ENCODE data around the gene SPTB. TPM values are rescaled to one million over a fixed set of nuclear protein-coding genes. Genes with fewer than 3 reads are reported as not detected.

The SPTB gene
- total RNA-seq, 2 experiments from 2014 or later: 0.31 to 0.32 TPM

- no peak for DNase-seq
- Mint-ChIP-seq H3K4me1 (peaks cover 4% of the 10 kb centered on the region), H3K9me3 (no peaks in the 10 kb centered on the region), H3K27ac (no peak overlapping the region), H3K36me3 (no peaks in the 10 kb centered on the region), H3K4me3 (no peak overlapping the region), H3K27me3 (peaks cover 12% of the 10 kb centered on the region)
Observed at GRCh38 chr14:64758691-64759554, 120.8 kb downstream of the SPTB start.

DNA sequence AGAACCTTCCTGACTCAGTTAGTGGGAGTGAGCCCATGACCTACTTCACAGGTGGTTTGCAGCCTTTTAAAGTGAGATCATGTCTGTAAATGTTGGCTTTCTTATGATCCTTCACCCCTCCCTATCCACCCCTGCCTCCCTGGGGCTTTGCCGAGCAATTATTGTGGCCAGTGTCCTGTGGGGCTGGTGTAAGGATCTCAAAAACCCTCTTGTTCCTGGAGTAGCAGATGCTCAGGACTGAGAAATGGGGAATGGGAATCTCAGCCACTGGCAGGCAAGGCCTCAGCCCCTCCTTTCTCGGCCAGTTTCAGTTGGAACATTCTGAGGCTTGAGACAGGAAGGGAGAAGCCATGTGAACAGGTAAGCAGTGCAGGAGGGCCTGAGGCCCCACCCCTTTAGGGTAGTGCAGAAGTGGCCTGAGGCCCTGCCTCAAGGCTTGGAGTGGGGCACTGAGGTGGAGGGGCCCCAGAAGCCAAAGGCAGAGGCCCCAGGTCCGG is 121.6 kb downstream of the SPTB start:
- H3K9me3 Mint-ChIP-seq: no peaks in the 10 kb centered on the region

DNA sequence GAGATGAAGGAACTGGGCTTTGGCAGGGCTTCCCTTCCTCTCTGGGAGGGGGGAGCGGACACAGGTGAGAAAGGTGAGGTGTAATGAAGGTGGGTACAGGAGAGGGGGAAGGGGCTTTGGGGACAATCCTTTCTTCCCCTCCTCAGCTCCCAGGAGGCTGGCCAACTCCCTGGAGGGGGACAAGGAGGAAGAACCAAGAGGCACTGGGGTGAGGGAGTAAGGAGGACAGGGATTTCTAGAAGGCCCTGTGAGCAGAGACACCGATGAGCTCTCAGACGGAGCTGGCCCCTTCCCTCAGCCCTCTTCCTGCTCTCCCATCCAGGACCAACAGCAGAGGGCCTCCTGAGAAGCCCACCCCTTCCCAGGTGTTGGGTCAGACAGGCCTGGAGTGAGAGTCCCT is 122.1 kb downstream of the SPTB start:
- H3K27me3 Mint-ChIP-seq: peaks cover 12% of the 10 kb centered on the region
- no peak overlapping the region for H3K27ac Mint-ChIP-seq
- DNase-seq: no peak
- H3K36me3 Mint-ChIP-seq: no peaks in the 10 kb centered on the region
- H3K4me1 Mint-ChIP-seq: peaks cover 4% of the 10 kb centered on the region
- no peak overlapping the region for H3K4me3 Mint-ChIP-seq
- no peaks in the 10 kb centered on the region for H3K9me3 Mint-ChIP-seq

More for the DNA sequence above, 121.6 kb downstream of the SPTB start:
- Mint-ChIP-seq H3K27me3 (peaks cover 12% of the 10 kb centered on the region), H3K4me1 (peaks cover 4% of the 10 kb centered on the region), H3K4me3 (no peak overlapping the region), H3K27ac (no peak overlapping the region), H3K36me3 (no peaks in the 10 kb centered on the region)
- no peak for DNase-seq

- Mint-ChIP-seq H3K36me3 (no peaks in the 10 kb centered on the region), H3K4me3 (no peak overlapping the region), H3K27ac (no peak overlapping the region), H3K27me3 (peaks cover 12% of the 10 kb centered on the region), H3K4me1 (no peaks in the 10 kb centered on the region), H3K9me3 (no peaks in the 10 kb centered on the region)
- DNase-seq: no peak
Observed at GRCh38 chr14:64756712-64757111, 123.0 kb downstream of the SPTB start.

GRCh38 chr14:64755781-64756221 is 123.9 kb downstream of the SPTB start:
- H3K4me3 Mint-ChIP-seq: no peak overlapping the region
- no peaks in the 10 kb centered on the region for H3K36me3 Mint-ChIP-seq
- H3K27ac Mint-ChIP-seq: no peak overlapping the region
- no peak for DNase-seq
- no peaks in the 10 kb centered on the region for H3K9me3 Mint-ChIP-seq
- no peaks in the 10 kb centered on the region for H3K4me1 Mint-ChIP-seq
- H3K27me3 Mint-ChIP-seq: peaks cover 6% of the 10 kb centered on the region

DNA sequence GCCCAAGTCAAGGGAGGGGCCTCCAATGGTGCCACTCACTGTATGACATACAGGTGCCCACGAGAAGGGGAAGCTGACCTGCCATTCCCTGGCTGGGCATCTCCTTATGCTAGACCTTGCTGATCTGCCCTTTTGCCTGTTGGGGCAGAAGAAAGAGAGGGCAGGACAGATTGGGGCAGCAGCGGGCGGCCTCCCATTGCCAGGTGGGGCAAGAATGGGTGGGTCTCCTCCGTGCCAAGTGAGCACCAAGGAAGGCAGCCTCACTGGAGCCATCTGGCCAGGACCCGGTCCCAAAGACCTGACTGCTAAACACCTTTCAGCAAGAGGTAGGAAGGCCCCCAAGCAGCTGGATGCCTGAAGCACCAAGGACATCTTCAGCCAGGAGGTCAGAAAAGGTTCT is 125.0 kb downstream of the SPTB start:
- Mint-ChIP-seq H3K4me1 (no peaks in the 10 kb centered on the region), H3K27ac (no peak overlapping the region), H3K9me3 (no peaks in the 10 kb centered on the region), H3K36me3 (no peaks in the 10 kb centered on the region), H3K27me3 (no peaks in the 10 kb centered on the region), H3K4me3 (no peak overlapping the region)
- DNase-seq: no peak

GRCh38 chr14:64753999-64754398 is 125.7 kb downstream of the SPTB start:
- Mint-ChIP-seq H3K36me3 (no peaks in the 10 kb centered on the region), H3K9me3 (no peaks in the 10 kb centered on the region), H3K4me1 (no peaks in the 10 kb centered on the region), H3K27me3 (no peaks in the 10 kb centered on the region), H3K4me3 (no peak overlapping the region), H3K27ac (no peak overlapping the region)
- no peak for DNase-seq

DNA sequence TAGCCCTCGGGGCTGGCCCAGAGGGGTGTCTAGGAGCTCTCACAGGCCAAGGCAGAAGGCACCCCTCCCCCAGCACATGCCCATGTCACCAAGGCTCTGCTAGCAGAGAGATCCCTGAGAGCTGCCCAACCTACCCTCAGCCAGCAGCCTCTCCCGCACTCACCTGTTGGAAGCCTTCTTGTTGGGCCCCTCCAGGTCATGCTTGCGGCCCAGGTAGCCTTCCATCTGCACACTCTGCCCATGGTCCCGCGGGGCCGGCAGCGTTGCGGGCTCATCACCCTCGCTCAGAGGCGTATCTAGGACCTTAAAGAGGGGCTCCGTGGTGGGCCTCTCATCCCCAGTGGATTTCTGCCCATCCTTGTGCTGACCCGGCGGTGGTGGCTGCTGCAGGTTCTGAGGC is 126.3 kb downstream of the SPTB start:
- DNase-seq: no peak
- no peak overlapping the region for H3K4me3 Mint-ChIP-seq
- no peak overlapping the region for H3K27ac Mint-ChIP-seq
- no peaks in the 10 kb centered on the region for H3K9me3 Mint-ChIP-seq
- H3K4me1 Mint-ChIP-seq: no peaks in the 10 kb centered on the region
- H3K36me3 Mint-ChIP-seq: no peaks in the 10 kb centered on the region
- no peaks in the 10 kb centered on the region for H3K27me3 Mint-ChIP-seq

GRCh38 chr14:64752909-64753308 is 126.8 kb downstream of the SPTB start:
- Mint-ChIP-seq H3K36me3 (no peaks in the 10 kb centered on the region), H3K9me3 (no peaks in the 10 kb centered on the region), H3K27me3 (no peaks in the 10 kb centered on the region), H3K4me3 (no peak overlapping the region), H3K27ac (no peak overlapping the region), H3K4me1 (no peaks in the 10 kb centered on the region)
- no peak for DNase-seq

- Mint-ChIP-seq H3K36me3 (no peaks in the 10 kb centered on the region), H3K4me3 (no peak overlapping the region), H3K27me3 (no peaks in the 10 kb centered on the region), H3K9me3 (no peaks in the 10 kb centered on the region), H3K4me1 (no peaks in the 10 kb centered on the region), H3K27ac (no peak overlapping the region)
- DNase-seq: no peak
Observed at GRCh38 chr14:64748995-64749714, 130.6 kb downstream of the SPTB start.

DNA sequence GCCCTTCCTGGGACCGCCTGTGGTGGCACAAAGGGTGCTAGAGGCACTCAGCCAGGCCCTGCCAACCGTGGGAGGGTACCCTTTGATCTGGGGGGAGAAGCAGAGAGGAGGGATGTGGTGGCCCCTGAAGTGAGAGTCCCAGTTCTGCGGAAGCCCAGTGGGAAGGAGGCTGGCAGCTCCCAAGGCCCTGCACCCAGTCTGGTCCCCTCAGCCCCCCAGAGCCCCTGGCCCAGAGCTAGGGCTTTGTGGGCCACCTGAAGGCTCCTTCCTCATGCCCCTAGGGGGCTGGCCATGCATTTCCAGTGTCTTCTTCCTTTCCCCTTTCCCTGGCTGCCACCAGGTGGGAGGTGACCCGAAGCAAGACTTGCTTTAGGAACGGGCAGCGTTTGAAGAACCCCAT is 131.2 kb downstream of the SPTB start:
- no peak for DNase-seq
- Mint-ChIP-seq H3K27me3 (no peaks in the 10 kb centered on the region), H3K36me3 (no peaks in the 10 kb centered on the region), H3K4me3 (no peak overlapping the region), H3K9me3 (no peaks in the 10 kb centered on the region), H3K4me1 (no peaks in the 10 kb centered on the region), H3K27ac (no peak overlapping the region)

DNA sequence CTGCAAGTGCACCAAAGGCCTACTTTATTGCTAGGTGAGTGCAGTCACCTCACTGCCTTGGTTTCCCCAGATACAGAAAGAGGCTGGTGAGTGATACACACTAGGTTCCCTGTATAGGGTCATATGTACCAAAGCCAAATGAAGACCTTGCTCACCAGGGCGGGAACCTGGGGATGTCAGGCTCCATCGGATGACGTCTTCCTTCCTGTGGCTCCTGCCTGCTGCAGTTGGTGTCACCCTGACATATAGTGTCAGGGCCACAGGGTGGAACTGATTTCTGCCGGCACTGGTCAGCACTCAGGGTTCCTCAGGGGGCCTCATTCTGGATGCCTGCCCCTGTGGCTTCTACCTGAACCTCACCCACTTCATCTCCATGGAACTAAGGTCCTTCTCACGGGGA is 132.4 kb downstream of the SPTB start:
- DNase-seq: no peak
- H3K27me3 Mint-ChIP-seq: no peaks in the 10 kb centered on the region
- H3K4me3 Mint-ChIP-seq: no peak overlapping the region
- no peaks in the 10 kb centered on the region for H3K36me3 Mint-ChIP-seq
- H3K27ac Mint-ChIP-seq: no peak overlapping the region
- H3K9me3 Mint-ChIP-seq: no peaks in the 10 kb centered on the region
- H3K4me1 Mint-ChIP-seq: no peaks in the 10 kb centered on the region

GRCh38 chr14:64746298-64747250 is 133.1 kb downstream of the SPTB start:
- Mint-ChIP-seq H3K27ac (no peak overlapping the region), H3K9me3 (no peaks in the 10 kb centered on the region)

GRCh38 chr14:64745511-64746091 is 134.1 kb downstream of the SPTB start:
- DNase-seq: no peak
- Mint-ChIP-seq H3K4me1 (no peaks in the 10 kb centered on the region), H3K9me3 (no peaks in the 10 kb centered on the region), H3K4me3 (no peak overlapping the region), H3K27me3 (no peaks in the 10 kb centered on the region), H3K36me3 (no peaks in the 10 kb centered on the region), H3K27ac (no peak overlapping the region)

More at GRCh38 chr14:64746298-64747250, 133.1 kb downstream of the SPTB start:
- Mint-ChIP-seq H3K36me3 (no peaks in the 10 kb centered on the region), H3K4me1 (no peaks in the 10 kb centered on the region), H3K4me3 (no peak overlapping the region), H3K27me3 (no peaks in the 10 kb centered on the region)
- DNase-seq: no peak
